ENCODE data around the gene OR9Q1.

- TF ChIP-seq CTCF (IDR thresholded peaks at IDR 0.05 in 4 of 5, conservative IDR thresholded peaks at IDR 0.05 in 1 of 5) = no peak
- no peak for TF ChIP-seq POLR2A (IDR thresholded peaks at IDR 0.05)
Observed at GRCh38 chr11:58067685-58068084, 44.0 kb downstream of the OR9Q1 start.

Measured in gastrocnemius medialis (tissue), 4 donors.